HepG2 (cell line): Measurements from ENCODE around the gene UCN2. TPM values are rescaled to one million over a fixed set of nuclear protein-coding genes. Genes with fewer than 3 reads are reported as not detected.

Source experiments
- ATAC-seq: fragments of 200-7000 bp; cut with Tn5 transposase; 3 replicates; pipeline ENCODE4 v1.9.1; 2020; ENCODE audit warnings: mild to moderate bottlenecking, moderate library complexity
- BruUV-seq: library from RNA; stranded (reverse); fragments of 400-500 nt; replicated peaks from 2 replicates; lab custom pipeline; 2021; lab: Mats Ljungman, UMichigan
- CTCF ChIA-PET: fragments of 300-600 bp; formaldehyde crosslinking; extraction: SDS; loops from one replicate; lab custom pipeline; 2021; ENCODE audit warnings: low total read pairs, inconsistent platforms, low intra/inter-chr PET ratio; lab: Yijun Ruan, JAX
- POLR2A ChIA-PET: fragments of 350-600 bp; sonication (Branson Sonifier 250); formaldehyde crosslinking; loops from one replicate; lab custom pipeline; 2020; ENCODE audit warnings: antibody characterized with exemption, inconsistent platforms; lab: Yijun Ruan, JAX
- DNase-seq: peaks from one replicate; pipeline ENCODE4 v3.0.0-alpha.2; 2015; ENCODE audit warnings: low spot score
- FAIRE-seq: peaks from 3 replicates; lab custom pipeline; 2011; peaks lifted over from hg19 to GRCh38; lab: Jason Lieb, UNC
- H2AFZ ChIP-seq: one replicate; pipeline ENCODE4 v1.6.1; 2011; ENCODE audit warnings: low read length, inconsistent platforms
- H3K27ac ChIP-seq: fragments of 300-600 bp; 3 replicates; pipeline ENCODE4 v1.8.0; 2011; ENCODE audit warnings: mixed run types, mild to moderate bottlenecking, mixed read lengths, low read length, inconsistent platforms; ENCODE audit not compliant: insufficient read depth; ENCODE audit errors: extremely low read length
- H3K27me3 ChIP-seq, 2 experiments: fragments of 200-600 bp in 1 of 2; 2 replicates in 1 of 2; 3 replicates in 1 of 2; pipeline versions ENCODE4 v1.6.0 to v1.8.0; 2011; ENCODE audit warnings: low read length in 2 of 2, mild to moderate bottlenecking in 2 of 2, moderate library complexity in 2 of 2, inconsistent platforms in 1 of 2; ENCODE audit not compliant: insufficient read depth in 2 of 2, control insufficient read depth in 1 of 2
- H3K36me3 ChIP-seq, 2 experiments: fragments of 200-600 bp in 1 of 2; replicated peaks in 1 of 2; 2 replicates in 1 of 2; 3 replicates in 1 of 2; pipeline versions ENCODE4 v1.5.1 to v1.8.0; 2011; ENCODE audit warnings: low read length in 2 of 2, inconsistent platforms in 1 of 2; ENCODE audit not compliant: insufficient read depth in 2 of 2, control insufficient read depth in 1 of 2
- H3K4me1 ChIP-seq: 2 replicates; pipeline ENCODE4 v1.5.1; 2012; ENCODE audit warnings: low read length, inconsistent platforms; ENCODE audit not compliant: insufficient read depth
- H3K4me2 ChIP-seq: 2 replicates; pipeline ENCODE4 v1.6.0; 2011; ENCODE audit warnings: low read depth, low read length, inconsistent platforms
- H3K4me3 ChIP-seq, 3 experiments: fragments of 200-600 bp in 1 of 3; sonication (generic), shearing (Covaris generic) in 1 of 3; replicated peaks in 1 of 3; 2 replicates each; pipeline ENCODE4 v1.5.1; 2011 to 2016; ENCODE audit warnings: low read length in 3 of 3, inconsistent platforms in 2 of 3, low read depth in 2 of 3, mild to moderate bottlenecking in 2 of 3, control low read depth in 1 of 3, mixed read lengths in 1 of 3; ENCODE audit not compliant: insufficient read depth in 1 of 3
- H3K79me2 ChIP-seq: one replicate; pipeline ENCODE4 v1.6.1; 2011; ENCODE audit warnings: low read length, inconsistent platforms; ENCODE audit not compliant: insufficient read depth
- H3K9ac ChIP-seq: 2 replicates; pipeline ENCODE4 v1.6.0; 2011; ENCODE audit warnings: mild to moderate bottlenecking, low read depth, low read length, inconsistent platforms; ENCODE audit not compliant: insufficient read depth
- H3K9me3 ChIP-seq: 2 replicates; pipeline ENCODE4 v1.5.1; 2012; ENCODE audit warnings: mild to moderate bottlenecking, low read length
- H4K20me1 ChIP-seq: 2 replicates; pipeline ENCODE4 v1.6.0; 2011; ENCODE audit warnings: inconsistent platforms, mild to moderate bottlenecking, low read length, moderate library complexity; ENCODE audit not compliant: insufficient read depth
- CBX2 ChIP-seq, 2 experiments: fragments of 200-600 bp in 1 of 2; sonication (generic); formaldehyde crosslinking in 1 of 2; IDR thresholded peaks; 2 replicates each; pipeline versions ENCODE4 v1.7.0 to v1.8.1; 2018 to 2022; ENCODE audit warnings: low read depth in 2 of 2, low read length in 1 of 2, mild to moderate bottlenecking in 1 of 2, missing genetic modification reagents in 1 of 2
- ESRRA ChIP-seq: sonication (generic); formaldehyde crosslinking; IDR thresholded peaks from 2 replicates; pipeline ENCODE4 v1.5.1; 2020; ENCODE audit warnings: mild to moderate bottlenecking, low read depth, missing genetic modification reagents
- JARID2 ChIP-seq: sonication (generic); formaldehyde crosslinking; IDR thresholded peaks from 2 replicates; pipeline ENCODE4 v1.8.1; 2023; ENCODE audit warnings: missing genetic modification reagents, inconsistent platforms; ENCODE audit not compliant: insufficient replicate concordance
- MYNN ChIP-seq: sonication (generic); formaldehyde crosslinking; IDR thresholded peaks from 2 replicates; pipeline ENCODE4 v1.4.0; 2020; ENCODE audit warnings: mild to moderate bottlenecking, low read depth, missing genetic modification reagents
- TCF7L2 ChIP-seq: IDR thresholded peaks from 2 replicates; pipeline ENCODE4 v1.6.1; 2011; ENCODE audit warnings: mild to moderate bottlenecking, low read depth, low read length, moderate library complexity
- ZFP37 ChIP-seq: sonication (generic); formaldehyde crosslinking; IDR thresholded peaks from 2 replicates; pipeline ENCODE4 v1.4.0; 2020; ENCODE audit warnings: missing genetic modification reagents, borderline replicate concordance
- ZNF878 ChIP-seq: sonication (generic); formaldehyde crosslinking; IDR thresholded peaks from 2 replicates; pipeline ENCODE4 v1.8.1; 2023; ENCODE audit warnings: mild to moderate bottlenecking, missing genetic modification reagents, moderate library complexity
- ZNF883 ChIP-seq: sonication (generic); formaldehyde crosslinking; IDR thresholded peaks from 2 replicates; pipeline ENCODE4 v1.5.1; 2020; ENCODE audit warnings: mild to moderate bottlenecking, missing genetic modification reagents; ENCODE audit errors: not compliant biosample characterization
- WGBS: methylation state at CpG from one replicate; pipeline ENCODE4 v1.1.6; 2017; ENCODE audit warnings: low lambda C conversion rate; 5-methylcytosine and 5-hydroxymethylcytosine counted together
- in situ Hi-C: cut with HindIII; loops from 2 replicates; pipeline ENCODE4 v1.10.0; 2017; ENCODE audit warnings: low pct_unique_long_range_greater_than_20kb; ENCODE audit not compliant: extremely low pct_ligation_motif_present
- intact Hi-C: fragments of 100-400 bp; cut with micrococcal nuclease; formaldehyde crosslinking; loops from one replicate; pipeline ENCODE4 v1.10.0; 2022; ENCODE audit not compliant: unreplicated experiment
- polyA plus RNA-seq, 8 experiments: library from polyadenylated mRNA; depleted of rRNA in 3 of 8; stranded (reverse) in 7 of 8; unstranded in 1 of 8; fragments of >200 nt; fragmentation: Illumina TruSeq in 4 of 8; extraction: Trizol in 4 of 8; gene quantifications; 2 replicates each; pipeline versions ENCODE4 v1.2.1 to v1.2.3, GENCODE V29; 2011 to 2016; ENCODE audit warnings: low read depth in 4 of 8, missing spikeins in 1 of 8, mixed read lengths in 1 of 8; ENCODE audit not compliant: insufficient read depth in 1 of 8
- total RNA-seq, 5 experiments: library from RNA; depleted of rRNA; stranded (reverse); fragments of >200 nt; fragmentation: Illumina TruSeq; extraction: Trizol; gene quantifications; 2 replicates each; pipeline ENCODE4 v1.2.3, GENCODE V29; 2016; ENCODE audit warnings: low read depth in 1 of 5
- TF ChIP-seq, protein P1 (sequence below): sonication (generic); formaldehyde crosslinking; IDR thresholded peaks from 2 replicates; pipeline ENCODE4 v1.4.0; 2020; ENCODE audit warnings: missing genetic modification reagents, borderline replicate concordance
- TF ChIP-seq, protein P2 (sequence below): sonication (generic); formaldehyde crosslinking; IDR thresholded peaks from 2 replicates; pipeline ENCODE4 v1.4.0; 2020; ENCODE audit warnings: missing genetic modification reagents

UCN2 gene
- total and polyA plus RNA-seq, 2 of the 13 experiments (the other 11 are each of a cell fraction or from before 2014, with no cell fraction given), result 0.07 to 1.5 TPM

DNA sequence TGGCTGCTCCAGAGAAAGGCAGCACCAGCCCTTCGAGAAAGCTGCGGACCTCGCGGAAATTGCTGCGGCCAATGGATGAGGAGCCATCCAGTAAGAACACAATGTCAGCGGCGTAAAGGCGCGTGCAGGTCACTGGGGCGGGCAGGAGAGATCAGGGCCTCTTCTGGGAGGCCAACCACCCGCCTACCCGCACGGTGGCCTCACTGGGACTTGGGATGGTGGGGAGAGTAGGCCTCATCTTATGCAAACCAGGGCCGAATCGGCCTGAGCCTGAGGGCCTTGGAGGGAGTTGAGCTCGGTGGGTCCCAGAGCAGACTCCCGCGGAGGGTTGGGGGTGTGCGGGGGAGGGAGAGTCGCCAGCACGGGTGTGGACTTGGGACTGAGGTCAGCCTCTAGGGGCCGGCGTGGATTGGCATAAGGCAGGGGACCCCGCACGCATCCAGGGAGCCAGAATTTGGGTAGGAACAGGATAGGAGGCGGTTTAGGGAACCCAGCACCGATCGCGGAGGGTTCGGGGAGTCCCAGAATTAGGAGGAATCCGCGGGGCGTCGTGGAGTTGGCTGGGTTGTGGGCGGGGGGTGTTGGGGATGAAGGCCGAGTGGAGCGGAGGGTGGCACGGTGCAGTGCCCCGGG, 31.0 kb upstream of the UCN2 start (continued):
- TF ChIP-seq, protein P1, sequence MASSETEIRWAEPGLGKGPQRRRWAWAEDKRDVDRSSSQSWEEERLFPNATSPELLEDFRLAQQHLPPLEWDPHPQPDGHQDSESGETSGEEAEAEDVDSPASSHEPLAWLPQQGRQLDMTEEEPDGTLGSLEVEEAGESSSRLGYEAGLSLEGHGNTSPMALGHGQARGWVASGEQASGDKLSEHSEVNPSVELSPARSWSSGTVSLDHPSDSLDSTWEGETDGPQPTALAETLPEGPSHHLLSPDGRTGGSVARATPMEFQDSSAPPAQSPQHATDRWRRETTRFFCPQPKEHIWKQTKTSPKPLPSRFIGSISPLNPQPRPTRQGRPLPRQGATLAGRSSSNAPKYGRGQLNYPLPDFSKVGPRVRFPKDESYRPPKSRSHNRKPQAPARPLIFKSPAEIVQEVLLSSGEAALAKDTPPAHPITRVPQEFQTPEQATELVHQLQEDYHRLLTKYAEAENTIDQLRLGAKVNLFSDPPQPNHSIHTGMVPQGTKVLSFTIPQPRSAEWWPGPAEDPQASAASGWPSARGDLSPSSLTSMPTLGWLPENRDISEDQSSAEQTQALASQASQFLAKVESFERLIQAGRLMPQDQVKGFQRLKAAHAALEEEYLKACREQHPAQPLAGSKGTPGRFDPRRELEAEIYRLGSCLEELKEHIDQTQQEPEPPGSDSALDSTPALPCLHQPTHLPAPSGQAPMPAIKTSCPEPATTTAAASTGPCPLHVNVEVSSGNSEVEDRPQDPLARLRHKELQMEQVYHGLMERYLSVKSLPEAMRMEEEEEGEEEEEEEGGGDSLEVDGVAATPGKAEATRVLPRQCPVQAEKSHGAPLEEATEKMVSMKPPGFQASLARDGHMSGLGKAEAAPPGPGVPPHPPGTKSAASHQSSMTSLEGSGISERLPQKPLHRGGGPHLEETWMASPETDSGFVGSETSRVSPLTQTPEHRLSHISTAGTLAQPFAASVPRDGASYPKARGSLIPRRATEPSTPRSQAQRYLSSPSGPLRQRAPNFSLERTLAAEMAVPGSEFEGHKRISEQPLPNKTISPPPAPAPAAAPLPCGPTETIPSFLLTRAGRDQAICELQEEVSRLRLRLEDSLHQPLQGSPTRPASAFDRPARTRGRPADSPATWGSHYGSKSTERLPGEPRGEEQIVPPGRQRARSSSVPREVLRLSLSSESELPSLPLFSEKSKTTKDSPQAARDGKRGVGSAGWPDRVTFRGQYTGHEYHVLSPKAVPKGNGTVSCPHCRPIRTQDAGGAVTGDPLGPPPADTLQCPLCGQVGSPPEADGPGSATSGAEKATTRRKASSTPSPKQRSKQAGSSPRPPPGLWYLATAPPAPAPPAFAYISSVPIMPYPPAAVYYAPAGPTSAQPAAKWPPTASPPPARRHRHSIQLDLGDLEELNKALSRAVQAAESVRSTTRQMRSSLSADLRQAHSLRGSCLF (CRISPR knock-in tag), result no peak
- TF ChIP-seq JARID2, result no peak

DNA sequence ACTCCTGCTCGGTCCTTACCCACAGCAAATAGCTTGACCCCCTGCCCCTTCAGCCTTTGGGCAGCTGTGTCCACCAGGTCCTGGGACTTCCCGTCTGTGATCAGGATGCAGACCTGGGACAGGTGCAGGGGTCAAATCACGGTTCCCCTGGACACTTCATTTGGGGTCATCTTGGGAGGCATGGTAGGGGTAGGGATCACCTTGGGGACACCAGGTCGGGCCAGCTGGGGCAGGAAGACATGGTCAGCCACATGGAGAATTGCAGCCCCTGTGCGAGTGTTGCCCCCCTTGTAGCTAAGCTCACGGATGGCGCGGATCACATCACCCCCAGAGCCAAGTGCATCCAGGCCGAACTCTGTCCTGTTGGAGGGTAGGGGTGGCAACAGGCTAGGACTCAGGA, 29.8 kb upstream of the UCN2 start:
- H3K9ac ChIP-seq, result no peak overlapping the region
- 60% methylated on average over 2 of the region's 9 CpGs for WGBS
- in situ Hi-C loops (no loop called here), intact Hi-C loops (no loop called here)
- 0 out of 5 replicates have a peak, but pooled peaks cover 0 to 4% of the 10 kb centered on the region in 2 experiments for H3K27me3 ChIP-seq
- no peaks in the 10 kb centered on the region for H3K9me3 ChIP-seq
- H3K4me3 ChIP-seq, result no peak overlapping the region
- no peak overlapping the region for H2AFZ ChIP-seq
- no peak for DNase-seq
- FAIRE-seq, result no peak
- H3K79me2 ChIP-seq, result no peaks in the 10 kb centered on the region
- no TSS peak for BruUV-seq
- ATAC-seq, result no peak
- TF ChIP-seq MYNN, result no peak
- TF ChIP-seq ESRRA (CRISPR knock-in tag), result no peak
- TF ChIP-seq, protein P2, sequence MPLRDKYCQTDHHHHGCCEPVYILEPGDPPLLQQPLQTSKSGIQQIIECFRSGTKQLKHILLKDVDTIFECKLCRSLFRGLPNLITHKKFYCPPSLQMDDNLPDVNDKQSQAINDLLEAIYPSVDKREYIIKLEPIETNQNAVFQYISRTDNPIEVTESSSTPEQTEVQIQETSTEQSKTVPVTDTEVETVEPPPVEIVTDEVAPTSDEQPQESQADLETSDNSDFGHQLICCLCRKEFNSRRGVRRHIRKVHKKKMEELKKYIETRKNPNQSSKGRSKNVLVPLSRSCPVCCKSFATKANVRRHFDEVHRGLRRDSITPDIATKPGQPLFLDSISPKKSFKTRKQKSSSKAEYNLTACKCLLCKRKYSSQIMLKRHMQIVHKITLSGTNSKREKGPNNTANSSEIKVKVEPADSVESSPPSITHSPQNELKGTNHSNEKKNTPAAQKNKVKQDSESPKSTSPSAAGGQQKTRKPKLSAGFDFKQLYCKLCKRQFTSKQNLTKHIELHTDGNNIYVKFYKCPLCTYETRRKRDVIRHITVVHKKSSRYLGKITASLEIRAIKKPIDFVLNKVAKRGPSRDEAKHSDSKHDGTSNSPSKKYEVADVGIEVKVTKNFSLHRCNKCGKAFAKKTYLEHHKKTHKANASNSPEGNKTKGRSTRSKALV (CRISPR knock-in tag), result no peak
- no peak for TF ChIP-seq TCF7L2
- TF ChIP-seq ZNF883, result no peak
- no peak for TF ChIP-seq ZNF878
- no peak for TF ChIP-seq CBX2 (IDR thresholded peaks at IDR 0.05; ENCODE audit: low read depth, low read length)
- no peak for TF ChIP-seq CBX2 (CRISPR knock-in tag; IDR thresholded peaks at IDR 0.05; ENCODE audit: low read depth)
- no peak for TF ChIP-seq ZFP37 (CRISPR knock-in tag)
- H3K36me3 ChIP-seq, result peaks cover 1 to 7% of the 10 kb centered on the region in 2 experiments; a peak in 2 of 5 replicates
- ChIA-PET POLR2A (no interaction called here), CTCF (no interaction called here)
- no peak overlapping the region for H3K27ac ChIP-seq
- H3K4me2 ChIP-seq, result no peak overlapping the region
- H4K20me1 ChIP-seq, result no peaks in the 10 kb centered on the region
- H3K4me1 ChIP-seq, result peaks cover 45% of the 10 kb centered on the region
